Skeletal muscle cell (primary cell): Measurements from ENCODE around the gene EDEM3.

ENCODE experiments used
- DNase-seq: peaks from one replicate; pipeline ENCODE4 v3.0.0-alpha.2; 2010; ENCODE audit warnings: low read depth
- H3K4me3 ChIP-seq: 2 replicates; pipeline ENCODE4 v1.5.1; 2011; ENCODE audit warnings: low read depth, mild to moderate bottlenecking, control low read depth, low read length, moderate library complexity

Gene EDEM3

DNA sequence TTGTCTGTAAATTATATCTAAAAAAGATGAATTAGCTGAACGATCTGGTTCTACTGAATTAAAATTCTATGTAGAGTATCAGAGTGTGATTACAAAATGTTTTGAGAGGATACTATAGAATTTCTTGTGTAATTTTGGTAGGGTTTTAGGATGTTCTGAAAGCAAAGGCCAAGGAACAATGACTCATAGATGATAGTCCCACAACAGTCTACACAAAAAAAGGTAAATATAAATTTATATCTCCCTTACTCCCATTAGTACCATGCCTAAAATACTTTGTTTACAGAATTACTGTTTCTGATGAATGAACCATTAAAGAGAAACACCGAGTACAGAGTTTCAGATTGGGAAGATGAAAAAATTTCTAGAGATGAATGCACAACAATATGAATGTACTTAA lies 9.5 kb downstream of the EDEM3 start:
- no peak for DNase-seq
- H3K4me3 ChIP-seq: no peak overlapping the region

- H3K4me3 ChIP-seq: no peak overlapping the region
- no peak for DNase-seq
These were observed 11.4 kb downstream of the EDEM3 start for GRCh38 chr1:184743062-184743756.

GRCh38 chr1:184740344-184740743 lies 14.3 kb downstream of the EDEM3 start:
- H3K4me3 ChIP-seq: no peak overlapping the region
- no peak for DNase-seq

DNA sequence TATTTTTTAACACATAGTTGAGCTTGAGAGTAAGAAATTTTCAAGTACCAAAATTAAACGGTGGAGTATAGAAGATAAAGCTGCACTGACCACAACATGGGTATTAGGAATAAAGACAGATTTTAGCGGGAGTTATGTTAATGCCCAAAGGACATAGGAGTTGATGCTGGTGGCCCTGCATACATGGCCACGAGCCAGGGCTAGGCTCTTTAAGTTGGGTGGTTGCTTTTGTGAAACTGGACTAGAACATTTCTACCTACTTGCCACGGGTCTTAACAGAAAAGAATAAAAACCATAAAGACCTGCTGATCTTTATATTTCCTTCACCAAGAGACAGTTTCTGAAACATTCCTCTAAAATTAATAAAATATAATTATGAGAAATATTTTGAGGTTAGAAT lies 14.9 kb downstream of the EDEM3 start:
- DNase-seq: no peak
- H3K4me3 ChIP-seq: no peak overlapping the region

GRCh38 chr1:184739070-184739469 lies 15.6 kb downstream of the EDEM3 start:
- H3K4me3 ChIP-seq: no peak overlapping the region
- no peak for DNase-seq

DNA sequence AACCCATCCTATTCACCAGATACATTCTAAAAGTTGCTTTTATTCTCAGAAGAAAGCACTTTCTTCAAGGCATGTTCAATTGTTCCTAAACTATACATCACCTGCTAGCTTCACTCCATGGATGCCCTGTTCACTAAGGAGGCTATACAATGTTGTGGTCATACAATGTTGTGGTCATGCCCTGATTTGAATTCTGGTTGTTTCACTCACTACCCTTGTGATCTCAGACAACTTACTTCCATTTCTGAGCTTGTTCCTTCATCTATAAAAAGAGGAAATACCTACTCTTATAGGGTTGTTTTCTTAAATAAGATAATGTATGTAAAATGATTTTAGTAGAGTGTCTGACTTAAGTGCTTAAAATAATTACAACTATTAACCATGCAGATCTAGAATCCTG lies 19.7 kb downstream of the EDEM3 start:
- H3K4me3 ChIP-seq: no peak overlapping the region
- no peak for DNase-seq

GRCh38 chr1:184724843-184725242 lies 29.8 kb downstream of the EDEM3 start:
- no peak overlapping the region for H3K4me3 ChIP-seq
- no peak for DNase-seq

DNA sequence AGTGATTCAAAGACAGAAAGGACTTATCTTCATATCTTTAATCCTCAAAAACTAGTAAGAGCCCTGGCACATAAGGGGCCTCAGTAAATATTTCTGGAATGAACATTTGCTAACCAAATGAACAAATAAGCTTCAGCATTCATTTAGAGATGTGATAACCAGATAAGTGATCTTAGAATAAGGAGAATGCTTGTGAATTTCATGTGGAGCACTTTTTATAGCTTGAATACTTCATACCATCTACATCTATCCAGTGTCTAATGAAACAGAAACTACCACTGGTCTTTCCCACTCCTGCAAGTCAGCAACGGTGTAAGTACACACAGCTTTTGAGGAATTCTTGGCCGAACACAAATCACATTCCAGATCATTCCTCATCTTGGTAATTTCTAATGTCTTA lies 38.5 kb downstream of the EDEM3 start:
- no peak for DNase-seq

GRCh38 chr1:184709418-184709817 lies 45.2 kb downstream of the EDEM3 start:
- no peak overlapping the region for H3K4me3 ChIP-seq
- DNase-seq: no peak

More for the DNA sequence above, 38.5 kb downstream of the EDEM3 start:
- H3K4me3 ChIP-seq: no peak overlapping the region

GRCh38 chr1:184708084-184708676 lies 46.5 kb downstream of the EDEM3 start:
- DNase-seq: no peak
- H3K4me3 ChIP-seq: no peak overlapping the region

GRCh38 chr1:184705271-184705670 lies 49.4 kb downstream of the EDEM3 start:
- no peak overlapping the region for H3K4me3 ChIP-seq
- no peak for DNase-seq

DNA sequence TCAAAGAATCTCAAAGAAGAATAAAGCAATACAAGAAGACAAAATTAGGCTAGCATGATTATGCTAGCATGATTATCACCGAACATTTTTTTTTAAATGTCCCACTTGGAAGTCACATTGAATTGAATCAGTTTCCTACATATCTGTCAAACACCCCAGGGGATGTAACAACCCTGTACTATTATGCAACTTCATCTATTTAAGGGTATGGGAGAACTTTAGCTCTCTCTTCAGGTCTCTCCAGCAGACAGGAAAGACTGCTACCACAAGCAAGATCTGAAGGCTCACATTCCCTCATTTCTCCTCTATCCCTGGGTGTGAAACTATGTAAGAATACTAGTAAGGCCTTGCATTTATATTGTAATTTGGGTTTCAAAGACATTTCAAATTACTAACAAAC lies 52.8 kb downstream of the EDEM3 start:
- H3K4me3 ChIP-seq: no peak overlapping the region
- no peak for DNase-seq

GRCh38 chr1:184698969-184699368 lies 55.7 kb downstream of the EDEM3 start:
- H3K4me3 ChIP-seq: no peak overlapping the region
- DNase-seq: no peak

DNA sequence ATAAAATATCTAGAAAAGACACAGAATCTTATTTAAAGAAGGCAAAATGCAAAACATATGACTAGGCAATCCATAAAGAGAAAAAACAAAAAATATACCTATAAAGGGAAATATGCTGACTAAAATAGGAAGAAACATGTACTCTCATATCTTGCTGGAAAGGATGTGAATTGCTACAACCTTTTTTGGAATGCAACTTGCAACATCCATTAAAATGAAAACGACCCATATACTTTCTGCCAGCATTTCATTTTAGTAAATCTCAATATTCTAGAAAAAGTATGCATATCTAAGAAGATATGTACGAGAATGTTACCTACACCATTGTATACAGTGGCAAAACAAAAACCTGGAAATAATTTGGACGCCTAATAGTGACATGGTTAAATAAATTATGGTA lies 56.6 kb downstream of the EDEM3 start:
- DNase-seq: no peak

DNA sequence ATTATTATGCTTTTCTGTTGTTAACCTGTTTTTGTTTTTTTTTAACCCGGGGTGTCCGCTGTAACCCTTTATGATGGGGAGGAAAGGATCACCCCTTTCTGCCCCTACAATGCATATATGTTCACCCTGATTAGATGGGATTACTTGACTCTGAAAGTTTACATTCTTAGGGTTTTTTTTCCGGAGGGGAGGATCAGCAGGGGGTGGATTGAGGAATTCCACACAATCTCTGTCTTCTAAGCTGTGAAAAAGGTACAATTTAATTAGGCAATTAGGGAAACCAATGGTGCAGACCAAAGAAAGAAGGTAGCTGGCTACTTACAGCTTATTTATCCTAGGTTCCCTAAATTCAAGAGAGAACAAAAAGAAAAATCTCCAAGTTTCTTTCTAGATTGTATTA lies 58.3 kb downstream of the EDEM3 start:
- H3K4me3 ChIP-seq: no peak overlapping the region

More for the DNA sequence above, 56.6 kb downstream of the EDEM3 start:
- H3K4me3 ChIP-seq: no peak overlapping the region

GRCh38 chr1:184695023-184695422 lies 59.6 kb downstream of the EDEM3 start:
- H3K4me3 ChIP-seq: no peak overlapping the region
- DNase-seq: no peak

More for the DNA sequence above, 58.3 kb downstream of the EDEM3 start:
- DNase-seq: no peak

GRCh38 chr1:184693011-184693410 lies 61.6 kb downstream of the EDEM3 start:
- no peak for DNase-seq
- H3K4me3 ChIP-seq: no peak overlapping the region

GRCh38 chr1:184691719-184692324 lies 62.8 kb downstream of the EDEM3 start:
- no peak for DNase-seq

GRCh38 chr1:184686540-184686939 lies 68.1 kb downstream of the EDEM3 start:
- no peak overlapping the region for H3K4me3 ChIP-seq
- DNase-seq: no peak

More at GRCh38 chr1:184691719-184692324, 62.8 kb downstream of the EDEM3 start:
- no peak overlapping the region for H3K4me3 ChIP-seq

GRCh38 chr1:184685116-184685515 lies 69.5 kb downstream of the EDEM3 start:
- H3K4me3 ChIP-seq: no peak overlapping the region

More at GRCh38 chr1:184685116-184685515, 69.5 kb downstream of the EDEM3 start:
- DNase-seq: no peak
